Hepatocyte (in vitro differentiated cells): ENCODE measurements around the gene ACADM. TPM values are rescaled to one million over a fixed set of nuclear protein-coding genes. Genes with fewer than 3 reads are reported as not detected.
"Not testable (repeated sequence)": the region's sequence is repeated elsewhere in the genome, so short reads cannot be mapped to it uniquely, and the experiment has no call there.

ENCODE experiments used
- DNase-seq: peaks from one replicate; pipeline ENCODE4 v3.0.0-alpha.2; 2016; ENCODE audit warnings: low spot score
- H2AFZ ChIP-seq: fragments of 200-600 bp; sonication (generic); 2 replicates; pipeline ENCODE4 v1.6.0; 2016; ENCODE audit warnings: antibody characterized with exemption, mild to moderate bottlenecking
- H3K27ac ChIP-seq: fragments of 200-600 bp; sonication (generic); 2 replicates; pipeline ENCODE4 v1.5.1; 2016; ENCODE audit warnings: mild to moderate bottlenecking
- H3K27me3 ChIP-seq: fragments of 200-600 bp; sonication (generic); 2 replicates; pipeline ENCODE4 v1.6.1; 2016
- H3K36me3 ChIP-seq: fragments of 200-600 bp; sonication (generic); replicated peaks from 2 replicates; pipeline ENCODE4 v1.5.1; 2016; ENCODE audit warnings: low read depth; ENCODE audit not compliant: insufficient read depth
- H3K4me1 ChIP-seq: fragments of 200-600 bp; sonication (generic); 2 replicates; pipeline ENCODE4 v1.5.1; 2016; ENCODE audit warnings: mild to moderate bottlenecking, moderate library complexity; ENCODE audit not compliant: insufficient read depth
- H3K4me2 ChIP-seq: fragments of 200-600 bp; sonication (generic); 2 replicates; pipeline ENCODE4 v1.6.0; 2016
- H3K4me3 ChIP-seq: fragments of 200-600 bp; sonication (generic); 2 replicates; pipeline ENCODE4 v1.5.1; 2016; ENCODE audit warnings: mild to moderate bottlenecking
- H3K79me2 ChIP-seq: fragments of 200-600 bp; sonication (generic); 2 replicates; pipeline ENCODE4 v1.6.0; 2017; ENCODE audit warnings: mild to moderate bottlenecking
- H3K9me2 ChIP-seq: fragments of 200-600 bp; sonication (generic); replicated peaks from 2 replicates; pipeline ENCODE4 v1.6.0; 2017; ENCODE audit warnings: mild to moderate bottlenecking; ENCODE audit not compliant: insufficient read depth
- H3K9me3 ChIP-seq: fragments of 200-600 bp; sonication (generic); 2 replicates; pipeline ENCODE4 v1.5.1; 2016; ENCODE audit warnings: low read depth, mild to moderate bottlenecking
- H4K20me1 ChIP-seq: fragments of 200-600 bp; sonication (generic); 2 replicates; pipeline ENCODE4 v1.6.0; 2016; ENCODE audit warnings: mild to moderate bottlenecking; ENCODE audit not compliant: insufficient read depth, poor library complexity, severe bottlenecking
- CTCF ChIP-seq: fragments of 200-600 bp; sonication (generic); IDR thresholded peaks from 2 replicates; pipeline ENCODE4 v1.5.1; 2016; ENCODE audit warnings: antibody characterized with exemption, mild to moderate bottlenecking; ENCODE audit not compliant: poor library complexity
- EZH2 ChIP-seq: fragments of 200-600 bp; sonication (generic); IDR thresholded peaks from 2 replicates; pipeline ENCODE4 v1.6.1; 2016; ENCODE audit warnings: antibody characterized with exemption, mild to moderate bottlenecking, borderline replicate concordance
- EZH2phosphoT487 ChIP-seq: fragments of 200-600 bp; sonication (generic); IDR thresholded peaks from one replicate; pipeline ENCODE4 v1.6.1; 2018; ENCODE audit warnings: antibody characterized with exemption, mild to moderate bottlenecking, low read depth, moderate library complexity; ENCODE audit not compliant: unreplicated experiment, severe bottlenecking
- whole genome bisulfite sequencing: methylation state at CpG from one replicate; pipeline ENCODE4 v1.1.6; 2016; ENCODE audit warnings: low lambda C conversion rate; ENCODE audit errors: missing lambda C conversion rate; 5-methylcytosine and 5-hydroxymethylcytosine counted together
- polyA plus RNA-seq: library from polyadenylated mRNA; unstranded; fragments of >200 nt; fragmentation: Nextera tagmentation; extraction: Ambion mirVana; gene quantifications from 2 replicates; pipeline ENCODE4 v1.2.1, GENCODE V29; 2016
- total RNA-seq: library from RNA; depleted of rRNA; stranded (reverse); fragments of >200 nt; gene quantifications from 2 replicates; pipeline ENCODE4 v1.2.3, GENCODE V29; 2014

ACADM gene
- total RNA-seq (79.5 and 88.5 TPM in 2 replicates), polyA plus RNA-seq (53.7 and 57.6 TPM in 2 replicates)

GRCh38 chr1:75724472-75725022 lies at the start of gene ACADM:
ACADM (plus strand) TSS chr1:75724709; CDS start chr1:75724788, 79 bp downstream.
- DNase-seq: peak; percentile 93
- peak within 1 kb of the TSS; percentile 79 for H2AFZ ChIP-seq
- no peaks in the 10 kb centered on the region for H3K36me3 ChIP-seq
- 0% methylated on average over 39 of the region's 48 CpGs for WGBS
- H3K79me2 ChIP-seq: peaks cover 42% of the 10 kb centered on the region
- no peak for TF ChIP-seq EZH2phosphoT487
- no peak for TF ChIP-seq CTCF
- TF ChIP-seq EZH2: no peak
- peaks cover 5% of the 10 kb centered on the region for H3K4me1 ChIP-seq
- H3K27me3 ChIP-seq: no peaks in the 10 kb centered on the region
- H3K27ac ChIP-seq: peak within 1 kb of the TSS; percentile 95
- H3K9me3 ChIP-seq: no peaks in the 10 kb centered on the region
- peak within 1 kb of the TSS; percentile 87 for H3K4me3 ChIP-seq
- H3K4me2 ChIP-seq: peak within 1 kb of the TSS; percentile 79
- H4K20me1 ChIP-seq: peaks cover 3% of the 10 kb centered on the region
- no peaks in the 10 kb centered on the region for H3K9me2 ChIP-seq

GRCh38 chr1:75677443-75677842 lies 47.1 kb upstream of the ACADM start:
- Histone ChIP-seq H4K20me1 (no peaks in the 10 kb centered on the region), H3K9me3 (no peaks in the 10 kb centered on the region), H3K4me2 (peak overlapping the region; percentile 66), H3K27me3 (no peaks in the 10 kb centered on the region), H3K9me2 (no peaks in the 10 kb centered on the region), H3K4me3 (peak overlapping the region; percentile 17), H3K79me2 (no peaks in the 10 kb centered on the region), H2AFZ (peak overlapping the region; percentile 43), H3K36me3 (no peaks in the 10 kb centered on the region), H3K4me1 (peaks cover 3% of the 10 kb centered on the region), H3K27ac (no peak overlapping the region)
- no peak for DNase-seq
- TF ChIP-seq CTCF: no peak
- no peak for TF ChIP-seq EZH2phosphoT487
- no peak for TF ChIP-seq EZH2
- WGBS: 50% methylated on average over 5 of the region's 5 CpGs

GRCh38 chr1:75677964-75678363 lies 46.5 kb upstream of the ACADM start:
- not testable (repeated sequence) for H4K20me1 ChIP-seq, H3K27ac ChIP-seq, H3K36me3 ChIP-seq, H3K27me3 ChIP-seq, H3K9me3 ChIP-seq, DNase-seq, H2AFZ ChIP-seq, H3K4me1 ChIP-seq, H3K4me3 ChIP-seq, H3K79me2 ChIP-seq, H3K9me2 ChIP-seq
- WGBS: 39% methylated on average over 10 of the region's 10 CpGs
- peak overlapping the region; percentile 66 for H3K4me2 ChIP-seq

GRCh38 chr1:75690547-75690946 lies 34.0 kb upstream of the ACADM start:
- Histone ChIP-seq H3K4me3 (no peak overlapping the region), H3K4me1 (no peaks in the 10 kb centered on the region), H4K20me1 (no peaks in the 10 kb centered on the region), H3K27me3 (no peaks in the 10 kb centered on the region), H3K79me2 (no peaks in the 10 kb centered on the region), H3K36me3 (no peaks in the 10 kb centered on the region), H3K27ac (no peak overlapping the region), H3K9me2 (no peaks in the 10 kb centered on the region), H2AFZ (no peak overlapping the region), H3K4me2 (no peak overlapping the region), H3K9me3 (no peaks in the 10 kb centered on the region)
- TF ChIP-seq EZH2 (no peak), EZH2phosphoT487 (no peak), CTCF (no peak)
- DNase-seq: no peak
